Keratinocyte (primary cell): ENCODE data around the gene USH1C. TPM values are rescaled to one million over a fixed set of nuclear protein-coding genes. Genes with fewer than 3 reads are reported as not detected.

Experiments used
- DNase-seq: peaks from one replicate; pipeline ENCODE4 v3.0.0-alpha.2; 2011; ENCODE audit warnings: low read depth, missing footprints, low spot score
- FAIRE-seq: peaks from 2 replicates; lab custom pipeline; 2011; peaks lifted over from hg19 to GRCh38; lab: Jason Lieb, UNC
- H2AFZ ChIP-seq: 2 replicates; pipeline ENCODE4 v1.6.0; 2012; ENCODE audit warnings: low read length, control low read depth, inconsistent platforms; ENCODE audit not compliant: control insufficient read depth
- H3K27ac ChIP-seq: 2 replicates; pipeline ENCODE4 v1.5.1; 2011; ENCODE audit warnings: low read length; ENCODE audit not compliant: control insufficient read depth, insufficient read depth
- H3K27me3 ChIP-seq: 3 replicates; pipeline ENCODE4 v1.6.0; 2011; ENCODE audit warnings: low read length; ENCODE audit not compliant: control insufficient read depth, insufficient read depth; ENCODE audit errors: extremely low read depth
- H3K36me3 ChIP-seq, 2 experiments: 2 replicates in 1 of 2; 3 replicates in 1 of 2; pipeline ENCODE4 v1.5.1; 2011; ENCODE audit warnings: low read length in 2 of 2, mild to moderate bottlenecking in 1 of 2; ENCODE audit not compliant: control insufficient read depth in 2 of 2, insufficient read depth in 2 of 2; ENCODE audit errors: extremely low read depth in 1 of 2
- H3K4me1 ChIP-seq: 3 replicates; pipeline ENCODE4 v1.5.1; 2011; ENCODE audit warnings: low read length; ENCODE audit not compliant: control insufficient read depth, insufficient read depth; ENCODE audit errors: extremely low read depth
- H3K4me2 ChIP-seq: 3 replicates; pipeline ENCODE4 v1.6.0; 2011; ENCODE audit warnings: low read depth, low read length; ENCODE audit not compliant: control insufficient read depth, insufficient read depth; ENCODE audit errors: extremely low read depth
- H3K4me3 ChIP-seq, 3 experiments: fragments of 200-600 bp in 1 of 3; sonication (generic) in 1 of 3; 2 replicates in 2 of 3; 3 replicates in 1 of 3; pipeline ENCODE4 v1.5.1; 2011 to 2016; ENCODE audit warnings: low read length in 3 of 3, mild to moderate bottlenecking in 3 of 3, control low read depth in 2 of 3, inconsistent platforms in 1 of 3, low read depth in 1 of 3, mixed read lengths in 1 of 3, mixed run types in 1 of 3, moderate library complexity in 1 of 3; ENCODE audit not compliant: control insufficient read depth in 2 of 3, insufficient read depth in 2 of 3; ENCODE audit errors: extremely low read depth in 1 of 3
- H3K79me2 ChIP-seq: 2 replicates; pipeline ENCODE4 v1.6.0; 2012; ENCODE audit warnings: low read length; ENCODE audit not compliant: control insufficient read depth, insufficient read depth
- H3K9ac ChIP-seq: 3 replicates; pipeline ENCODE4 v1.6.0; 2011; ENCODE audit warnings: low read length; ENCODE audit not compliant: control insufficient read depth, insufficient read depth; ENCODE audit errors: extremely low read depth
- H3K9me1 ChIP-seq: 3 replicates; pipeline ENCODE4 v1.6.0; 2011; ENCODE audit warnings: low read length; ENCODE audit not compliant: control insufficient read depth, insufficient read depth; ENCODE audit errors: extremely low read depth
- H3K9me3 ChIP-seq: 2 replicates; pipeline ENCODE4 v1.5.1; 2012; ENCODE audit warnings: low read depth, low read length; ENCODE audit not compliant: control insufficient read depth
- H4K20me1 ChIP-seq: 3 replicates; pipeline ENCODE4 v1.6.0; 2011; ENCODE audit warnings: low read length; ENCODE audit not compliant: control insufficient read depth, insufficient read depth; ENCODE audit errors: extremely low read depth
- CTCF ChIP-seq, 3 experiments: IDR thresholded peaks in 1 of 3; conservative IDR thresholded peaks in 1 of 3; optimal IDR thresholded peaks in 1 of 3; 2 replicates in 2 of 3; 3 replicates in 1 of 3; pipeline versions ENCODE3 to v1.5.1; 2011; ENCODE audit warnings: low read length in 3 of 3, mild to moderate bottlenecking in 3 of 3, moderate library complexity in 2 of 3, control low read depth in 1 of 3, inconsistent platforms in 1 of 3; ENCODE audit not compliant: insufficient read depth in 2 of 3; ENCODE audit errors: extremely low read depth in 1 of 3
- EZH2 ChIP-seq: IDR thresholded peaks from one replicate; pipeline ENCODE4 v1.6.1; 2012; ENCODE audit warnings: inconsistent platforms, mild to moderate bottlenecking, low read length, moderate library complexity
- dilution Hi-C: fragments of 300-500 bp; cut with MboI; formaldehyde crosslinking; loops from one replicate; pipeline ENCODE4 v1.7.0; 2020; ENCODE audit warnings: low sequenced_read_pairs; ENCODE audit not compliant: extremely low pct_ligation_motif_present
- polyA minus RNA-seq, 3 experiments: library from RNA; depleted of rRNA, polyadenylated mRNA; stranded (reverse); fragments of >200 nt; gene quantifications; 1 replicate in 1 of 3; 2 replicates in 1 of 3; 3 replicates in 1 of 3; pipeline ENCODE4 v1.2.3, GENCODE V29; 2011
- polyA plus RNA-seq, 5 experiments: library from polyadenylated mRNA; depleted of rRNA in 3 of 5; stranded (reverse) in 3 of 5; stranded (forward) in 1 of 5; unstranded in 1 of 5; fragments of >200 nt; gene quantifications; 1 replicate in 1 of 5; 2 replicates in 3 of 5; 3 replicates in 1 of 5; pipeline versions ENCODE4 v1.2.1 to v1.2.3, GENCODE V29; 2011 to 2012; ENCODE audit warnings: missing spikeins in 2 of 5, low read depth in 1 of 5, low replicate concordance in 1 of 5

The USH1C gene
- polyA plus RNA-seq (not detected in 3 replicates), polyA minus RNA-seq (not detected in 3 replicates)
- not detected for polyA plus RNA-seq (2011; ENCODE audit: low read depth)
- not detected in 2 replicates for polyA plus RNA-seq (2011; cell fraction: cytosol; rRNA removed)
- not detected in 2 replicates for polyA plus RNA-seq (2011; cell fraction: nucleus; rRNA removed)
- not detected in 2 replicates for polyA plus RNA-seq (2012; ENCODE audit: low replicate concordance)
- not detected for polyA minus RNA-seq (2011; cell fraction: cytosol; rRNA and poly(A)+ RNA removed)
- polyA minus RNA-seq (2011; cell fraction: nucleus; rRNA and poly(A)+ RNA removed) = not detected in 2 replicates

DNA sequence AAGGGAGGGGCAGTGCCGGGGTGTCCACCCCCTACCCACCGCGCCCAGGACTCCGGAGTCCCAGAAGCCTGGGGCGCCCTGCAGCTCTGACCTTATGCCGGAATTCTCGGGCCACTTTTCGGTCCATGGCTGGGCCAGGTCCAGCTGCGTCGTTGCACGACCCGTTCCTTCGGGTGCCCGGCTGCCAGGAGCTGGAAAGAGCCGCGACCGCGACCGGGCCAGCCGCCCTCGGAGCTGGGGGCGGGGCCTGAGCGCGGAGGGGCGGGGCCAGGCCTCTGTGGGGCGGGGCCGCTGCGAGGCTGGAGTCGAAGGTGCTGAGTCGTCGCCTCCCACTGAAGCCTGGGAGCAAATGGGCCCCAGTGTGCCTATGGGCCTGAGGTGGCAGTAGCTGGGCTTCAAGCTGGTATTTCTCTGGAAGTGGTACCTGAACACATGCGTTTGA is at the start of gene USH1C:
Gene USH1C, minus strand, starts transcription at position 236 of the 442 bp plus-strand sequence. Its CDS starts 109 bp downstream, at position 127.
- H3K27me3 ChIP-seq = peaks cover 34% of the 10 kb centered on the region
- H3K4me2 ChIP-seq = peak within 1 kb of the TSS; percentile 22
- H3K9ac ChIP-seq = no peak within 1 kb of the TSS
- H2AFZ ChIP-seq = no peak within 1 kb of the TSS
- H3K9me1 ChIP-seq = no peaks in the 10 kb centered on the region
- FAIRE-seq (no peak), DNase-seq (no peak)
- H3K27ac ChIP-seq = no peak within 1 kb of the TSS
- H3K9me3 ChIP-seq = no peaks in the 10 kb centered on the region
- H4K20me1 ChIP-seq = peaks cover 4% of the 10 kb centered on the region
- H3K4me1 ChIP-seq = no peaks in the 10 kb centered on the region
- H3K36me3 ChIP-seq = no peaks in the 10 kb centered on the region
- dilution Hi-C loops = no loop called here
- no peaks in the 10 kb centered on the region for H3K79me2 ChIP-seq
- no peak within 1 kb of the TSS for H3K4me3 ChIP-seq
- no peak for TF ChIP-seq EZH2
- no peak for TF ChIP-seq CTCF (optimal IDR thresholded peaks at IDR 0.05 in 1 of 3, IDR thresholded peaks at IDR 0.05 in 1 of 3, conservative IDR thresholded peaks at IDR 0.05 in 1 of 3; ENCODE audit: extremely low read depth in 1 of 3, insufficient read depth in 2 of 3, low read length in 3 of 3)

DNA sequence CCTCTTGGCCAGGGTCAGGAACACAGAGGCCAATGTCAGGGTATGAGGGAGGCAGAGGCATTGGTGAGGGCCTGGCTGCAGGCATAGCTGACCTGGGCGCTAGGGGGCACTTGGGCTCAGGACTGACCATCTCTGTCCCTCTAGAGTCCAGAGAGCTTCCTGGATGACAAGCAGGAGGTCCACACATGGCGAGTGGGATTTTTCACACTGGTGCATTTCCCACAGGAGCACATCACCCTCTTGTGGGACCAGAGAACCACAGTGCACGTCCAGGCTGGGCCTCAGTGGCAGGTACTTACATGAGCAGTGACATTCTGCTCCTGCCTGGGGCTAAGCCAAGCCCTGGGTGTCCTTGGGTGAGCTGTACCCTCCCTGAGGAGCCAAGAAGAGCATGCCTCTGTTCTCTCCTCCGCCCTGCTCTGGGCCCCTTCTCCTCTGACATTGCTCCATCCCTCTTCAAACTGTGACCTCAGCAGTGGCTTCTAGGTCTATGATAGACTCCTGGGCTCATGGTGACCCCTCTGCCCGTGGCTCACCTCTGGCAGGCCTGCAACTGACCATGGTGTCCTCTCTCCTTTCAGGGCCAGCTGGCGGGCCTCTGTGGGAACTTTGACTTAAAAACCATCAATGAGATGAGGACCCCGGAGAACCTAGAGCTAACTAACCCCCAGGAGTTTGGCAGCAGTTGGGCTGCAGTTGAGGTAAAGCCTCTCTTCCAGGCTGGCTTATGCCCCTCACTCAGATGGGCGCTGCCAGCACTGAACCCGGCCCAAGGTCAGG is 49.4 kb upstream of the USH1C start:
- dilution Hi-C loops = no loop called here
- H3K27ac ChIP-seq = no peak overlapping the region
- no peak overlapping the region for H3K4me2 ChIP-seq
- no peak overlapping the region for H3K9ac ChIP-seq
- H3K4me1 ChIP-seq = no peaks in the 10 kb centered on the region
- peaks cover 25% of the 10 kb centered on the region for H3K27me3 ChIP-seq
- H3K9me1 ChIP-seq = no peaks in the 10 kb centered on the region
- no peak overlapping the region for H2AFZ ChIP-seq
- no peaks in the 10 kb centered on the region for H3K36me3 ChIP-seq
- DNase-seq (no peak), FAIRE-seq (no peak)
- no peak for TF ChIP-seq EZH2
- TF ChIP-seq CTCF (optimal IDR thresholded peaks at IDR 0.05 in 1 of 3, IDR thresholded peaks at IDR 0.05 in 1 of 3, conservative IDR thresholded peaks at IDR 0.05 in 1 of 3; ENCODE audit: extremely low read depth in 1 of 3, insufficient read depth in 2 of 3, low read length in 3 of 3) = no peak
- peaks cover under 1% of the 10 kb centered on the region for H4K20me1 ChIP-seq
- H3K79me2 ChIP-seq = no peaks in the 10 kb centered on the region
- H3K9me3 ChIP-seq = no peaks in the 10 kb centered on the region
- H3K4me3 ChIP-seq = no peak overlapping the region
